GM19463 (cell line): Measurements from ENCODE around the gene MYO5C.
A peak's percentile ranks its signal among the peaks of the same experiment; 100 is the strongest.
"Not testable (repeated sequence)": the region's sequence is repeated elsewhere in the genome, so short reads cannot be mapped to it uniquely, and the experiment has no call there.

Source experiments
- ATAC-seq: cut with Tn5 transposase; IDR thresholded peaks from one replicate; pipeline ENCODE4 v1.9.1; 2021; ENCODE audit warnings: mild to moderate bottlenecking, moderate library complexity; ENCODE audit not compliant: unreplicated experiment

MYO5C gene

GRCh38 chr15:52243697-52244555 lies 51.7 kb downstream of the MYO5C start:
- no peak for ATAC-seq

GRCh38 chr15:52243286-52243685 lies 52.3 kb downstream of the MYO5C start:
- ATAC-seq = no peak

- ATAC-seq = no peak
These were observed 54.1 kb downstream of the MYO5C start for GRCh38 chr15:52241489-52241888.

GRCh38 chr15:52240166-52240565 lies 55.4 kb downstream of the MYO5C start:
- ATAC-seq = no peak

GRCh38 chr15:52238989-52239525 lies 56.5 kb downstream of the MYO5C start:
- ATAC-seq = not testable (repeated sequence)

- no peak for ATAC-seq
These were observed 57.5 kb downstream of the MYO5C start for GRCh38 chr15:52238149-52238548.

GRCh38 chr15:52236013-52236412 lies 59.6 kb downstream of the MYO5C start:
- ATAC-seq = no peak

GRCh38 chr15:52234596-52235541 lies 60.7 kb downstream of the MYO5C start:
- ATAC-seq = peak; percentile 46

- ATAC-seq = peak; percentile 32
These were observed 62.2 kb downstream of the MYO5C start for GRCh38 chr15:52233405-52233804.

- peak; percentile 49 for ATAC-seq
These were observed 63.3 kb downstream of the MYO5C start for GRCh38 chr15:52232327-52232726.

GRCh38 chr15:52230073-52230472 lies 65.5 kb downstream of the MYO5C start:
- ATAC-seq = no peak

GRCh38 chr15:52228921-52229320 lies 66.7 kb downstream of the MYO5C start:
- no peak for ATAC-seq

- peak; percentile 84 for ATAC-seq
These were observed 68.1 kb downstream of the MYO5C start for GRCh38 chr15:52227456-52227855.

- ATAC-seq = no peak
These were observed 70.4 kb downstream of the MYO5C start for GRCh38 chr15:52225230-52225629.

GRCh38 chr15:52224211-52224610 lies 71.4 kb downstream of the MYO5C start:
- ATAC-seq = no peak

- no peak for ATAC-seq
These were observed 73.9 kb downstream of the MYO5C start for GRCh38 chr15:52221730-52222129.

GRCh38 chr15:52220937-52221660 lies 74.5 kb downstream of the MYO5C start:
- ATAC-seq = no peak

- ATAC-seq = no peak
These were observed 75.4 kb downstream of the MYO5C start for GRCh38 chr15:52220251-52220650.

GRCh38 chr15:52218816-52219215 lies 76.8 kb downstream of the MYO5C start:
- no peak for ATAC-seq

GRCh38 chr15:52218371-52218770 lies 77.2 kb downstream of the MYO5C start:
- ATAC-seq = no peak

- peak; percentile 52 for ATAC-seq
These were observed 78.4 kb downstream of the MYO5C start for GRCh38 chr15:52217186-52217585.
